ENCODE data around the gene TAS2R1. TPM values are rescaled to one million over a fixed set of nuclear protein-coding genes. Genes with fewer than 3 reads are reported as not detected.

The TAS2R1 gene
- total and polyA plus RNA-seq, 2 donors from 2014 or later, result not detected

DNA sequence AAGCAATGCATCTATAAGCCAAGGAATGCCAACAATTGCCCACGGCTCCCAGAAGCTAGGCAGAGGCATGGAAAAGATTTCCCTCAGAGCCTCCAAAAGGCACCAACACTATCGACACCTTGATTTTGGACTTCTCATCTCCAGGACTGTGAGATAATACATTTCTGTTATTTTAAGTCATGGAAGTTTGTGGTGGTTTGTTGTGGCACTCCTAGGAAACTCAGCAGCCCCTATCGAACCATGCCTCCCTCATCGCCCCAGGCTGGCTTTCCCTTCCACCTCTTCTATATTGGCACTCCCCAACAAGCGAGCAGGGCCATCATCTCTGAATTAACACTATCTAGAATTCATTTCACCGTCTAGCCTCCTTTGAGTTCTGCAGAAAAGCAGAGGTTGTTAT is 33.7 kb upstream of the TAS2R1 start:
- no peaks in the 10 kb centered on the region for H3K4me1 ChIP-seq (ENCODE audit: control insufficient read depth in 2 of 3, insufficient read depth in 2 of 3, low read depth in 1 of 3, low read length in 3 of 3)
- H3K9ac ChIP-seq (ENCODE audit: low read length in 3 of 3), result no peak overlapping the region
- H3K27ac ChIP-seq (ENCODE audit: low read depth in 2 of 2, low read length in 2 of 2), result no peak overlapping the region
- FAIRE-seq (no peak), DNase-seq (no peak)
- TF ChIP-seq, protein P1, sequence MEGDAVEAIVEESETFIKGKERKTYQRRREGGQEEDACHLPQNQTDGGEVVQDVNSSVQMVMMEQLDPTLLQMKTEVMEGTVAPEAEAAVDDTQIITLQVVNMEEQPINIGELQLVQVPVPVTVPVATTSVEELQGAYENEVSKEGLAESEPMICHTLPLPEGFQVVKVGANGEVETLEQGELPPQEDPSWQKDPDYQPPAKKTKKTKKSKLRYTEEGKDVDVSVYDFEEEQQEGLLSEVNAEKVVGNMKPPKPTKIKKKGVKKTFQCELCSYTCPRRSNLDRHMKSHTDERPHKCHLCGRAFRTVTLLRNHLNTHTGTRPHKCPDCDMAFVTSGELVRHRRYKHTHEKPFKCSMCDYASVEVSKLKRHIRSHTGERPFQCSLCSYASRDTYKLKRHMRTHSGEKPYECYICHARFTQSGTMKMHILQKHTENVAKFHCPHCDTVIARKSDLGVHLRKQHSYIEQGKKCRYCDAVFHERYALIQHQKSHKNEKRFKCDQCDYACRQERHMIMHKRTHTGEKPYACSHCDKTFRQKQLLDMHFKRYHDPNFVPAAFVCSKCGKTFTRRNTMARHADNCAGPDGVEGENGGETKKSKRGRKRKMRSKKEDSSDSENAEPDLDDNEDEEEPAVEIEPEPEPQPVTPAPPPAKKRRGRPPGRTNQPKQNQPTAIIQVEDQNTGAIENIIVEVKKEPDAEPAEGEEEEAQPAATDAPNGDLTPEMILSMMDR (IDR thresholded peaks at IDR 0.05; ENCODE audit: borderline replicate concordance, extremely low read depth, insufficient read depth), result no peak
- no peak overlapping the region for H3K4me3 ChIP-seq (ENCODE audit: low read length in 3 of 3)
- H3K9me3 ChIP-seq (ENCODE audit: control insufficient read depth in 2 of 3, insufficient read depth in 1 of 3, low read length in 3 of 3), result peaks cover 0 to 6% (median 0%) of the 10 kb centered on the region in 3 donors
- H3K27me3 ChIP-seq (ENCODE audit: control insufficient read depth, insufficient read depth, low read length), result no peaks in the 10 kb centered on the region
- intact Hi-C loops (cut with DNase I), result no loop called here
- H3K36me3 ChIP-seq (ENCODE audit: control insufficient read depth in 2 of 3, insufficient read depth in 3 of 3, low read length in 3 of 3), result no peaks in the 10 kb centered on the region

DNA sequence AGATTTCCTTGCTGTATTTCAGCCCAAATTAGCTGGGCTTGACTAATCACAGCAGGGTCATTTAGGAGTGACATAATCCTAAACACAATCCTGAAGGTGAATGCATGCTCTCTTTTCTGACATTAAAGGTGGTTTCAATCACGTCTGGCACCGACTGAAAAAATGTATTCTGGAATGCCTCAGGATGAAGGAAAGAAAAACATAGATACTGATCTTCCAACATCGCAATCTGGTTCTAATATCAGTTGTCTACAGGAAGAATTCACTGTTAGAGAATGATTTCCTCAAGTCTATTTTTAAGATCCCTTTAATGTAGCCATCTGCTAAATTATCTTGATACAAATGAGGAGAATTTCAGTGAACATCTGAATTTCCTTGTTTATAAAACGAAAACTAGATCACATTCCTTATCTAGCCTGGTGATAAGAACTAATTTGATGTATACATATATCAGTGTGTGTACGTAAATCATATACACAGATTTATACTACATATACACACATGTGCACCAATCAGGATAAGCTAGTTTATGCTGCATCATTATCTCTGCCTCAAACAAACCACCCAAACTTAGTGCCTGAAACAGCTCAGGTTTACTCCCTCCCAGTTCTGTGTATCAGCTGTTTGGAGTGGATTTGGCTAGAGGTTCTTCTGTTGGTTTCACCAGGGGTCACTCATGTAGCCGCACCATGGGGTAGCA is 31.3 kb upstream of the TAS2R1 start:
- H3K4me3 ChIP-seq (ENCODE audit: low read length in 3 of 3), result no peak overlapping the region
- no peak for FAIRE-seq
- intact Hi-C loops (cut with DNase I), result no loop called here

DNA sequence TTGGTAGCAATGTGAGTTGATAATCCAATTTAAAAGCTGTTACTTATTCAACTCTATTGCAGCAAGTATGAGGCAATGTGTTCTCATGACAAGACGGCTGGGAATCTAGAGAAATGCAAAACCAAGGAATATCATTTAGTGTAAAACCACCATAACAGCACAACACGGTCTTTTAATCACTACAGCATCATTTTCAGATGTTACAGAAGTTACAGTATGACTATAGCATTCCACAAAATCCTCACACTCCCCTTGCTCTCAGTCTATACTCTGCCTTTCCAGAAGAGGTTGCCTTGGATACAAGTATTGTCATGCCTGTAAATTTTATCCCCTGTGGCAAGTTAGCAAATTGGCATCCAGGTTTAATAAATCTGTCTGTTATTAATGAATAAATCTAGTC is 28.6 kb upstream of the TAS2R1 start:
- Histone ChIP-seq H3K9ac (ENCODE audit: low read length in 3 of 3) (no peak overlapping the region), H3K27ac (ENCODE audit: low read depth in 2 of 2, low read length in 2 of 2) (no peak overlapping the region), H3K4me3 (ENCODE audit: low read length in 3 of 3) (no peak overlapping the region), H3K27me3 (ENCODE audit: control insufficient read depth, insufficient read depth, low read length) (no peaks in the 10 kb centered on the region), H3K9me3 (ENCODE audit: control insufficient read depth in 2 of 3, insufficient read depth in 1 of 3, low read length in 3 of 3) (peaks cover 0 to 6% (median 0%) of the 10 kb centered on the region in 3 donors), H3K36me3 (ENCODE audit: control insufficient read depth in 2 of 3, insufficient read depth in 3 of 3, low read length in 3 of 3) (no peaks in the 10 kb centered on the region), H3K4me1 (ENCODE audit: control insufficient read depth in 2 of 3, insufficient read depth in 2 of 3, low read depth in 1 of 3, low read length in 3 of 3) (no peaks in the 10 kb centered on the region)
- DNase-seq (no peak), FAIRE-seq (no peak)
- intact Hi-C loops (cut with DNase I), result no loop called here
- TF ChIP-seq, protein P1 (IDR thresholded peaks at IDR 0.05; ENCODE audit: borderline replicate concordance, extremely low read depth, insufficient read depth), result no peak

More for the DNA sequence above, 31.3 kb upstream of the TAS2R1 start:
- H3K9ac ChIP-seq (ENCODE audit: low read length in 3 of 3), result no peak overlapping the region
- TF ChIP-seq, protein P1 (IDR thresholded peaks at IDR 0.05; ENCODE audit: borderline replicate concordance, extremely low read depth, insufficient read depth), result no peak
- DNase-seq, result no peak
- H3K27me3 ChIP-seq (ENCODE audit: control insufficient read depth, insufficient read depth, low read length), result no peaks in the 10 kb centered on the region
- H3K9me3 ChIP-seq (ENCODE audit: control insufficient read depth in 2 of 3, insufficient read depth in 1 of 3, low read length in 3 of 3), result peaks cover 0 to 6% (median 0%) of the 10 kb centered on the region in 3 donors
- no peaks in the 10 kb centered on the region for H3K36me3 ChIP-seq (ENCODE audit: control insufficient read depth in 2 of 3, insufficient read depth in 3 of 3, low read length in 3 of 3)
- no peak overlapping the region for H3K27ac ChIP-seq (ENCODE audit: low read depth in 2 of 2, low read length in 2 of 2)
- no peaks in the 10 kb centered on the region for H3K4me1 ChIP-seq (ENCODE audit: control insufficient read depth in 2 of 3, insufficient read depth in 2 of 3, low read depth in 1 of 3, low read length in 3 of 3)

Measured in kidney (tissue), 14 donors.